ENCODE measurements around the gene SMYD3.
"Not testable (repeated sequence)": the region's sequence is repeated elsewhere in the genome, so short reads cannot be mapped to it uniquely, and the experiment has no call there.

Gene SMYD3

DNA sequence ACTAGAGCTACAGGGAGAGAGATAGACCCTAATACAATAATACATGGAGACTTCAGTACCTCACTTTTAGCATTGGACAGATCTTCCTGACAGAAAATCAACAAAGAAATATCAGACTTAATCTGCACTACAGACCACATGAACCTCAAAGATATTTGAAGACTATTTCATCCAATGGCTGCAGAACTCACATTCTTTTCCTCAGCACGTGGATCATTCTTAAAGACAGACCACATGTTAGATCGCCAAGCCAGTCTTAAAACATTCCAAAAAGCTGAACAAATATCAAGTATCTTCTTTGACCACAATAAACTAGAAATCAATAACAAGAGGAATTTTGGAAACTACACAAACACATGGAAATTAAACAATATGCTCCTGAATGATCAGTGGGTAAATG, 776.3 kb downstream of the SMYD3 start:
- DNase-seq: peak; percentile 28

DNA sequence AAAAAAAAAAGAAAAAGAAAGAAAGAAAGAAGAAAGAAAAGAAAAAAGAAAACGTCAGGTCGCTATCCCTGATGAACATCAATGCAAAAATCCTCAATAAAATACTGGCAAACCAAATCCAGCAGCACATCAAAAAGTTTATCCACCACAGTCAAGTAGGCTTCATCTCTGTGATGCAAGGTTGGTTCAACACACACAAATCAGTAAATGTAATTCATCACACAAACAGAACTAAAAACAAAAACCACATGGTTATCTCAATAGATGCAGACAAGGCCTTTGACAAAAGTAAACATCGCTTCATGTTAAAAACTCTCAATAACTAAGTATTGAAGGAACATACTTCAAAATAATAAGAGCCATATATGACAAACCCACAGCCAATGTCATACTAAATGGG, 779.0 kb downstream of the SMYD3 start:
- DNase-seq: not testable (repeated sequence)

DNA sequence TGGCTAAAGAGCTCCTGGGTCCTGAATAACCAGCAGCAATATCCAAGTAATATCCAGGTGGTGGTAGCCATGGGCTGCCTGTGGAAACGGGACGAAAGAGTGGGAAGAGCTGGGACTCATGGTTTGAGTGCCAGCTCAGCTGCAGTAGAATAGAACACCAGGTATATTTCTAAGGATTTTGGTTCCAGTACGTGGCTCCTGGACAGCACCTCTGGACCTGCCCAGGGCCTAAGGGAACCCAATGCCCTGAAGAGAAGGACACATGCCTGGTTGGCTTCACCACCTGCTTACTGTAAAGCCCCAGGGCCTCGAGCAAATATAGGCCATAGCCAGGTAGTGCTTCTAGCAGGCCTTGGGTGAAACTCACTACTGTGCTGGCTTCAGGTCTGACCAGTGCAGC, 785.6 kb downstream of the SMYD3 start:
- DNase-seq: no peak

DNA sequence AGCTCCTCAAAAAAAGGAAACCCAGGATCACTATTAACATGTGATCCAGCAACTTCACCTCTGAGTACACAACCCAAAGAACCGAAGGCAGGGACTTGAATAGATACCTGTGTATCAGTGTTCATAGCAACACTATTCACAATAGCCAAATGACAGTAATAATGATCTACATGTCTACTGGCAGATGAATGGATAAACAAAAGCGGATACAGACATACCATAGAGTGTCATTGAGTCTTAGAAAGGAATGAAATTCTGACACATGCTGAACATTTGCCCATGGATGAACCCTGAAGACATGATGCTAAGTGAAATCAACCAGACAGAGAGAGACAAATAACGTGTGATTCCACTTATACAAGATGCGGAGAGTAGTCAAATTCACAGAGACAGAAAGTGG, 788.1 kb downstream of the SMYD3 start:
- no peak for DNase-seq

DNA sequence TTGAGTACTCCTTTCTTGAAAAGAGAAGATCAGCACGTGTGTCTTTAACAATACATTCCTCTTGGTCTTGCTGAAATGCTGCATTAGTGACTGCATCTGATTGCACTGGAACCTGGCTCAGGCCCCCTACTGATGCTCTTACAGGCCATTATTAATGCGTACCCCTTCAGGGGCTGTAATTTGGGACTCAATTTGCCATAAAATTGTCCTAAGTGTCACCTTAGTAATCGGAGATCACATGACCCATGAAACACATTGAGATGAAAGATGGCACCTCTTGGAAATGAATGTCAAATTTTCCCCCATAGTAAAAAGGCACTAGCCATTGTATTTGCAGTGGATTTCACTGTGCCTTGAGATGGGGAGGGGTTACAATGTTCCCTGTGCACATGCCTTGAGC, 789.0 kb downstream of the SMYD3 start:
- no peak for DNase-seq

DNA sequence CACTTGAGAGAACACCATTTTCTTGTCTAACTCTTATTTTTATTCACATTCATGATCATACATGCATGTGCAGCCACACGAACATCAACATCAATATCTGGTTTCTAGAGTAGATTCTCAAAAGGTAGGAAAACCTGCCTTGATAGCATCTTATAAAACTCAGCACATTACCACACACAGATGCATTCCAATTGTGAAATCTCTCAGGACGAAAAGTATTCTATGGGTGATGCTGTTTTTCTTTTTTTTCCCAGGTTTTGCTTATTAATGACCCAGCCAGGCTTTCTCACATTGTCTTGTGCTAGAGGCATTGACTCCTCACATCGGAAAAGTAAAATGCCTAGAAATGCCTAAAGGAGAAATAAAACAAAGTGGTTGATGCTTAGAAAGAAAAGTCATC, 789.5 kb downstream of the SMYD3 start:
- DNase-seq: no peak

DNA sequence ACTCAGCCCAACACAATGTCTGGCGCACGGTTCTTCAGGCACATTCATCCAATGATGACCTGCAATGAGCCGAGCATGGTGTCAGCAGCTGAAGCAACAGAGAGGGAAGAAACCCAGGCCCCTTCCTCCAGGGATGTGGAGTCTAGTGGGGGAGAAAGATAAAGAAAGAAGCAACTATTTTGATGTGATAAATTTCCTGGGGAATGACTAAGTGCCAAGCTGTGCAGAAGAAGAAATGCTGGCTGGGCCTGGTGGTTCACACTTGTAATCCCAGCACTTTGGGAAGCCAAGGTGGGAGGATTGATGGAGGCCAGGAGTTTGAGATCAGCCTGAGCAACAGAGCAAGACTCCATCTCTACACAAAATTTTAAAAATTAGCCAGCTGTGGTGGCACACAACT, 790.5 kb downstream of the SMYD3 start:
- DNase-seq: no peak

DNA sequence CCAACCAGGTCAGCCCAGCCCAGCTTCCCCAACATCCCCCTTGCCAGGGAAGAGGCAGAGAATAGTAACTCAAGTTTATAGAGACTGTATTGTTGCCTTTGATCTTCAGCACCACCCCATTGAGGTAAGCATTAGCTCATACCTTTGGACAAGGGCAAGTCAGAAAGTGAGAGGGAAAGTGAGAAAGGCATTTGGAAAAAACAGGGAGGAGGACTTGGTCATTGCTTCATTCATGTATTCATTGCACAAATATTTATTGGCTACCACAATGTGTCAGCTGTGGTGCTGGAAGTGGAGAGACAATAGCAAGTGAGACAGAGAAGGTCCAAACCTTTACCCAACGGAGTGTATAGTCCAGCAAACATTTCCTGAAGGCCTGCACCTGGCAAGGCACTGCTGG, 791.1 kb downstream of the SMYD3 start:
- DNase-seq: peak; percentile 83

DNA sequence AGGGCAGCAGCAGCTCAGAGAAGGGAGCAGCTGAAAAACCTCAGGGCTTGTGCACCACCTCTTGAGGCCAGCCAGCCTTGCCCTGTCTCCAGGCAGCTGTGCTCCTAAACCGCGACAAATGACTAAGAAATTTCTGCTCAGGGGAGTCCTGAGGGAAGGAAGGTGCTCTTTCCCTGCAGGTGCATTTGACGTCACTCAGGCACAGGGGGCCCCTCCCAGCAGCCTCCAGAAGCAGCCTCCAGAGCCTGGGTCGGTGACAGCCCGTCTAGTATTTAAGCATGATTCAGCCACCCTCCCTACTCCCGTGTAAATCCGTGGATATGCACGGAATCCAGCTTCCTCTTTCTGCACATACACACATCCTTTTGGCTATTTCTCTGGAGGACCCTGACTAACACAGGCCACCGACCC, 791.8 kb downstream of the SMYD3 start:
- peak; percentile 46 for DNase-seq

DNA sequence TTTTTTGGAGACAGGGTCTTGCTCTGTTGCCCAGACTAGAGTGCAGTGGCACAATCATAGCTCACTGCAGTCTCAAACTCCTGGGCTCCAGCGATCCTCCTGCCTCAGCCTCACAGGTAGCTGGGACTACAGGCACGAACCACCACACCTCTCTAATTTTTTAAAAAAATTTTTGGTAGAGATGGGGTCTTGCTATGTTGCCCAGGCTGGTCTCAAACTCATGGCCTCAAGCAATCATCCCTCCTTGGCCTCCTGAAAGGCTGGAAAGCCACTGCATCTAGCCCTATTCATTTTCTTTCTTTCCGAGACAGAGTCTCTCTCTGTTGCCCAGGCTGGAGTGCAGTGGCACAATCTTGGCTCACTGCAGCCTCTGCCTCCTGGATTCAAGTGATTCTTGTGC, 793.1 kb downstream of the SMYD3 start:
- DNase-seq: not testable (repeated sequence)

DNA sequence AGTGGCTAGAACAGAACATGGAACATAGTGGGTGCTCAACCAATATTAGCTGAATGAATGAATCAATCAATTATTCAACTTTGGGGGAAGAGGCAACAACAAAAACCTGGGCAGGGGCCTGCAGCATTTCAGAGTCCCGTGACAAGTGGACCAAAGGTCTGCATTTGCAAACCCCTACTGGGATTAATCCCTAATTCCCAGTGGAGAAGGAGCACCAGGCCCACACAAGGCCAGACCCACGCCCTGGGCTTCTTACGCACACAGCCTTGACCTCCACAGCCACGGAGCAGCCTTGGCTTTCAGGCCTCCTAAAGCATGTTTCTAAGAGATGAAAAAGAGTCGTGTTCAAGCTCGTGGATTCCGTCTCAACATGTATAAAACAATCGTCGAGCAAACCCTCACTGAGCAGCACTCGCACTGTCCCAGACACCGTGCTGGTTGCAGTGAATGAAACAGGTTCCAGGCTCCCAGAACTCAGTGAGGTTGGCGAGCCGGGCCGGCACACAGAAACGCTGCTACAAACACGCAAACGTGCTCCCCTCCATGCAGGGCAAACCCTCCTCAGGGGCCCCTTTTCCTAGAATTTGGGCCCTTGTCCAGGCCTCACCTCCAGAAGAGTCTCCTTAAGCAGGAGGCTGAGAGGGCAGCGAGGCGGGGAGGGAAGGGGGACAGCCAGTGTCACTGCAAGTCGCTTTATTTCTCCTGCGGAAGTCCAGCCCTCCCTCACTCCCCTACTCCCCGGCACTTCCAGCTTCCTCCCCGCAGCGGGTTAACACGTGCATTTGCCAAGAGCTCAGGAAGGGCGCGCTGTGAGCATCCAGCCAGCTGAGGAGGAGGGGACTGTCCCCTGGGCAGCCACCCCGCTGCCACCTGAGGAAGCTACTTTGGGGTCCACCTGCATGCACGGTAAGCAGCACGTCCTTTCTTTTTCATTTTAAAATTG, 795.8 kb downstream of the SMYD3 start:
- DNase-seq: no peak

DNA sequence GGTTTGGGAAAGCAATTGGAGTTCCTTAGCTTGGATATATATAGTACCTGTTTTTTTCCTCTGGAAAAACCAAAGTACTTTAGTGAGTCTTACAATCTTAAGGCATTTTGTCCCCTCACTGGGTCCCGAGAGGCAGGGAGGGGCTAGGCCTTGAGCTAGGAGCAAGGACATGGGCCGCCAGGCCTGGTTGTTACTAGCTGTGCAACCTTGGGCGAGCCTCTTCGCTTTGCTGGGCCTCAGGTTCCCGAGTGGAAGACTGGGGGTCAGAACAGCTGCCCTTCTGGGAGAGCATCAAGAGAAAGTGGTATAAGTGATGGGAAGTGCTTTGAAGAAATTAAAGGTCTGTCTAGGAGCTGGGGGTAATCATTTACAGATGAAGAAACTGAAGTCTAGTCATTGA, 799.1 kb downstream of the SMYD3 start:
- DNase-seq: no peak

DNA sequence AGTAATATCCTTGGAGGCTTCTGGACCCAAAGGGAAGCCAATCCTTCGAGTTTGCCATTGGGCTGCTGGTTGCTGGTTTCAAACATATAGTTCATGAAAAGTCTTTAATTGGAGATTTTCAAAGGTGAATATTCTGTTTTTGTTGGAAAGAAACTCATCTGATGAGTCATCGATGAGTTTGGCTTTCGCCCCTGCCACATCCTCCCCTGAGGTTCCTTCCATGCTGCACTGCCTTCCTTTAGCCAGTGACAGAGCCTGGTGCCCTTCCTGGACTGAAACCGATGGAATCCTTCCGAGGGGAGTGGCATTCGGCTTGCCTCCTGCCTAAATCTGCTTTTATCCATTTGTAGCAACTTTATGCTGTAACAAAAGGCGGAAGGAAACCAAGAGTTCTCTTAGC, 802.3 kb downstream of the SMYD3 start:
- DNase-seq: peak; percentile 40

DNA sequence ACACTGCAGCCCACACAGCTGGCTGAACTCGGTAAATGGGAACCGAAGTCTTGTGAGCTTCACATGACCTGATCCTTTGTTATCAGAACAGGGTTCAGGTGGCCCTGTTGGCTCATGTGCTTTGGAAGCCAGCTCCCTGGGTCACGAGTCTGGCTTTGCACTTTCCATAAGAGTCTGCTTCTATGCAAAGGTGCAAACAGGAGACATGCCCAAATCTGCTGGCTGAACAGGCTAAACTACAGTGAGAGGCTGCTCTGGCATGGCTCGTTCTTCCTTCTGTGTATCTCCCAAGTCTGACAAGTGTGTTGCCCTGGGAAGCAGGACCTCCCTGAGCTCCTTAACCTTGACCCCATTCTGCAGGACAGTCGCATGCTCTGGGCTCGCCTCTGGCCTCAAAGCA, 802.7 kb downstream of the SMYD3 start:
- DNase-seq: no peak

DNA sequence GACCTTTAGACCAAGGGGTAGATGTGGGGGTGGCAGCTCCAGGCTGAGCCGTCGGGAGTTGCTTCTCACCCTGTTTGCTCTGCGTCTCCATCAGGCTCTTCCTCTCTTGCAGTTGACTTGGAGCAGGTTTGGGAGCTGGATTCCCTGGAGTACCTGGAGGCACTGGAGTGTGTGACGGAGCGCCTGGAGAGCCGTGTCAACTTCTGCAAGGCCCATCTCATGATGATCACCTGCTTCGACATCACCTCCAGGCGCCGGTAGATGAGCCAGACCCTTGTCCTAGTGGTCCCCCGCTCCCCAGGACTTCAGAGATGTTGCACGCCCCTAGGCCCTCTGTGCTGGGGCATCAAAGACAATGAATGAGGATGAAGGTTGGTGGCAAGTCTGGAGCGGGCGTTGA, 804.7 kb downstream of the SMYD3 start:
- no peak for DNase-seq

DNA sequence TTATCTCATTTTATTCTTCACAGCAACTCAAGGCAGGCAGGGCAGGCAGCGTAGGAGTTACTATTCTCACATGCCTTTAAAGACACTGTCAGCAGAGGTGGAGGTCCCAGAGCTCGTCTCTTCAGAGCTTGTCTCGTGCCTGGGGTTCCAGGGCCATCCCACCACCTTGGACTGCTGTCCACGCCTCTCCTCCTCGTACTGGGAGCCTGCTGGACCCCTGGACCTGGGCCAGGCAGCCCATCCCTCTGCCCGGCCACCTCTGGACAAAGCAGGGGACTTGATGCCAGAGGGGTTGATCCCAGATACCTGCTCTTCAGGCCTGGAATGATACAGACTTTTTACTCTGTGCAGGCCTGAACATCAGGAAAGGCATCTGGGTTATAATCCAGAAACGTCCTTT, 805.4 kb downstream of the SMYD3 start:
- no peak for DNase-seq

DNA sequence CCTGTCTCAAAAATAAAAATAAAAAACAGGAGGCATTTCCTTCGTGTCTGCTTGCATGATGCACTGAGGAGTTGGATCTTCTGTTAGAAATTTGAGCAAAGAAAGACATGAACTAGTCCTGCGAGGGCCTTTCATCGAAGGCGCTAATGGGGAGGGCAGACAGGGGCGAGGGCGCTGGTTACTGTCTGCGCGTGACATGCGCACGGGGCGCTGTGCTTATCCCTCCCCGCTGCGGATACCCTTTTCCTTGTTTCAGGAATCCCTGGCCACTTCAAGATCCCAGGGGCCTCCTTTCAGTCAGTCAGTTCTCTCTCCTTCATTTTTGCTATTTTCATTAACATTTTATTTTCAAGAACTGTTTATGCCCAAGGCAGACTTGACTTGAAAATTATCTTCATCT, 806.4 kb downstream of the SMYD3 start:
- no peak for DNase-seq

All from fibroblast of skin of right quadriceps (primary cell).